Measurements from ENCODE around the gene CBLIF.
"Not testable (repeated sequence)": the region's sequence is repeated elsewhere in the genome, so short reads cannot be mapped to it uniquely, and the experiment has no call there.

CBLIF gene

GRCh38 chr11:59847626-59848025 lies 2.3 kb upstream of the CBLIF start:
- DNase-seq (ENCODE audit: low read depth), result no peak

- no peak for DNase-seq (ENCODE audit: low read depth)
Observed at GRCh38 chr11:59846556-59846955, 1.3 kb upstream of the CBLIF start.

- no peak for DNase-seq (ENCODE audit: low read depth)
Observed at GRCh38 chr11:59842316-59842715, 3.0 kb downstream of the CBLIF start.

- DNase-seq (ENCODE audit: low read depth), result no peak
Observed at GRCh38 chr11:59841514-59841913, 3.8 kb downstream of the CBLIF start.

GRCh38 chr11:59839615-59840014 lies 5.7 kb downstream of the CBLIF start:
- DNase-seq (ENCODE audit: low read depth), result no peak

GRCh38 chr11:59833602-59834001 lies 11.7 kb downstream of the CBLIF start:
- DNase-seq (ENCODE audit: low read depth), result no peak

GRCh38 chr11:59829358-59829757 lies 15.9 kb downstream of the CBLIF start:
- no peak for DNase-seq (ENCODE audit: low read depth)

- DNase-seq (ENCODE audit: low read depth), result peak; percentile 37
Observed at GRCh38 chr11:59822989-59823566, 22.2 kb downstream of the CBLIF start.

GRCh38 chr11:59818572-59818971 lies 26.7 kb downstream of the CBLIF start:
- DNase-seq (ENCODE audit: low read depth), result no peak

- not testable (repeated sequence) for DNase-seq (ENCODE audit: low read depth)
Observed at GRCh38 chr11:59816434-59816833, 28.9 kb downstream of the CBLIF start.

GRCh38 chr11:59815754-59816153 lies 29.5 kb downstream of the CBLIF start:
- DNase-seq (ENCODE audit: low read depth), result no peak

- no peak for DNase-seq (ENCODE audit: low read depth)
Observed at GRCh38 chr11:59814021-59814420, 31.3 kb downstream of the CBLIF start.

GRCh38 chr11:59813364-59813763 lies 31.9 kb downstream of the CBLIF start:
- DNase-seq (ENCODE audit: low read depth), result no peak

GRCh38 chr11:59812220-59812619 lies 33.1 kb downstream of the CBLIF start:
- no peak for DNase-seq (ENCODE audit: low read depth)

- DNase-seq (ENCODE audit: low read depth), result no peak
Observed at GRCh38 chr11:59810911-59811259, 34.4 kb downstream of the CBLIF start.

GRCh38 chr11:59810189-59810910 lies 34.9 kb downstream of the CBLIF start, which contains the start of gene MRPL16:
TSS of gene MRPL16 (minus strand) at chr11:59810778. CDS start at chr11:59810658, 120 bp downstream.
- DNase-seq (ENCODE audit: low read depth), result peak; percentile 69

GRCh38 chr11:59807047-59807610 lies 38.2 kb downstream of the CBLIF start:
- DNase-seq (ENCODE audit: low read depth), result no peak

- DNase-seq (ENCODE audit: low read depth), result no peak
Observed at GRCh38 chr11:59804061-59804460, 41.2 kb downstream of the CBLIF start.

- DNase-seq (ENCODE audit: low read depth), result peak; percentile 28
Observed at GRCh38 chr11:59802639-59803176, 42.6 kb downstream of the CBLIF start.

GRCh38 chr11:59801981-59802638 lies 43.2 kb downstream of the CBLIF start:
- DNase-seq (ENCODE audit: low read depth), result peak; percentile 13

- DNase-seq (ENCODE audit: low read depth), result no peak
Observed at GRCh38 chr11:59801160-59801706, 44.1 kb downstream of the CBLIF start.

- DNase-seq (ENCODE audit: low read depth), result no peak
Observed at GRCh38 chr11:59800390-59801025, 44.8 kb downstream of the CBLIF start.
